HG03108 (cell line): ENCODE data around the gene IGFBP5.

Source experiments
- ATAC-seq: cut with Tn5 transposase; IDR thresholded peaks from one replicate; pipeline ENCODE4 v1.9.1; 2021; ENCODE audit warnings: moderate library complexity; ENCODE audit not compliant: unreplicated experiment

IGFBP5 gene

DNA sequence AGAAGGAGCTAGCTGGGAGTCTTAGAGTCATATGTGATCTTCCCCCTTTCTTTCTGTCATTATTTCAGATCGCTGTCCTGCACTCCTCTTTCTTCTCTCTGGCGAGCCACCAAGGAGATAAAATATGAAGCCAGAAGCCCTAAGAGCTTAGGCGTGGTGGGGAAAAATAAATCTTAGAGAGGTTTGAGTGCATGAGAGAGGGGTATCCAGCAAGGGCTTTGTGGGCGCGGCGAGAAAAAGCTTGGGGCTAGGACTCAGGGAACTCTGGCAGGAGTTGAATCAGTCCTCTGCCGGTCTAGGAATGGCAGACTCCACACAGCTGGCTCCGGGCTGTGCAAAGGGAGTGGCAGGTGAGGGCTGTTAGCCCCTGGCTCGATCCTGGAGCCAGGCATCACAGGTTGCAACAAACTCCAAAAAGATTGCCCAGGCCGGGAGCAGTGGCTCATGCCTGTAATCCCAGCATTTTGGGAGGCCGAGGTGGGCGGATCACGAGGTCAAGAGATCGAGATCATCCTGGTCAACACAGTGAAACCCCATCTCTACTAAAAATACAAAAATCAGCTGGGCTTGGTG, 20.1 kb upstream of the IGFBP5 start:
- no peak for ATAC-seq

DNA sequence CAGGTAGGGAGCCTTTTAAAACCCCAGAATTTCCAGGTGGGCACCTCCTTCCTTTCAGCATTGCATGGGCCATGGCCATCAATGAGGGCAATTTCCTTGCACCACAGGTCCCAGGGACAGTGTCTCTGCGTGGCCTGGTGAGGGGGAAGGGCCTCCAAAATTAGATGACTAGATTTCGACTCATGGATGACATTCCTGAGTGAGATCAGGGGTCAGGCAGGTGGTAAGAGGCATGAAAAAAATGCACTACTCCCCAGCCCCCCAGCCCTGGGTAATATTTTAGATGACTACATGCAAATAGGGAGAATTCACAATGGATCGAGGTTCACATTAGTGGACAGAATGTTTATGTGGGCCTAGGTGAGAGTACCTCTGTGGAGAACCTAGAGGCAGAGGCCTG, 19.0 kb upstream of the IGFBP5 start:
- ATAC-seq: no peak

DNA sequence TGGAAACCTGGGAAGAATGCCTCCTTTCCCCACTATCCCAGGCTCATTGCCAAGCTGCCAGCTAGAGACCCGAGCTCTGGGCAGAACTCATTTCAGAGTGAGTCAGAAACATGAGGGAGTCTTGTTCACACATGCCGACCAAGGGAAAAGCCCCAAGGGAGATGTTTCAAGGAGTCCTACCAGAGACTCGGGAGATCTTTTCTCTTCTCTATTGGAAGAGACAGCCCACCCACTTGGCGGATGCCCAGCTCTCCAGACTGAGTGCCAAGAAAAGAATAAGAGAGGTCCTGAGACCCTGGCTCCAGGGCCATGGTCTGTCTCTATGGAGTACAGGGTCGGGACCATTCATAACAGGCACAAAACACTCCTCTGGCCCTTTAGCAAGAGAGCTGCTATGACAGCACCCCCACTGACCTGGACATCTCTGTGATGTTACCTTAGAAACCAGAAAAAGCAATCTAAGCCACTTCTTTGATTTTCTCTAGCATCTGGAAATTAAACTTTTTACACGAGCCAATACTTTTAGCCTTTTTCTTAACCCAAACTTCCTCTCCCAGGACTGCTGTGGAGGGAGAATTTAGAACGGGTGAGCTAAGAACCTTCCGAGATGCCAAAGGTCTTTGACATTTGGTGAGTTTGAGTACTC, 18.5 kb upstream of the IGFBP5 start:
- no peak for ATAC-seq

DNA sequence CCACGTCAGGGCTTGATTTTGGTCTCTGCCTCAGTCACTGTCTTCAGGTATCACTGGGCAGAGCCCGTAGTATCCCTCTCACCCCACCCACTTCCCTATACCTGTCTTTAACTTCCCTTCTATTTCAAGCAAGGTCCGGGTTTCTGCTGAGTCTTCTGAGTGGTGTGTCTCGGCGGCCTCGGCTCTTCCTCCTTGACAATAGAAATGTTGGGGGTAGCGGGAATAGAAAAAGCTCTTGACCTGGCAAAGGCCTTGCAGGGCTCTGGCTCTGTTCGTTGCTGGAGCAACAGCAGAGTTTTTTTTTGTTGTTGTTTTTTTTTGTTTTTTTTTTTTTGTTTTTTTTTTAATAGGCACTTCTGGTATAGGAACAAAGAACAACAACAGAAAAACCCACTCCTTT, 16.0 kb upstream of the IGFBP5 start:
- no peak for ATAC-seq

DNA sequence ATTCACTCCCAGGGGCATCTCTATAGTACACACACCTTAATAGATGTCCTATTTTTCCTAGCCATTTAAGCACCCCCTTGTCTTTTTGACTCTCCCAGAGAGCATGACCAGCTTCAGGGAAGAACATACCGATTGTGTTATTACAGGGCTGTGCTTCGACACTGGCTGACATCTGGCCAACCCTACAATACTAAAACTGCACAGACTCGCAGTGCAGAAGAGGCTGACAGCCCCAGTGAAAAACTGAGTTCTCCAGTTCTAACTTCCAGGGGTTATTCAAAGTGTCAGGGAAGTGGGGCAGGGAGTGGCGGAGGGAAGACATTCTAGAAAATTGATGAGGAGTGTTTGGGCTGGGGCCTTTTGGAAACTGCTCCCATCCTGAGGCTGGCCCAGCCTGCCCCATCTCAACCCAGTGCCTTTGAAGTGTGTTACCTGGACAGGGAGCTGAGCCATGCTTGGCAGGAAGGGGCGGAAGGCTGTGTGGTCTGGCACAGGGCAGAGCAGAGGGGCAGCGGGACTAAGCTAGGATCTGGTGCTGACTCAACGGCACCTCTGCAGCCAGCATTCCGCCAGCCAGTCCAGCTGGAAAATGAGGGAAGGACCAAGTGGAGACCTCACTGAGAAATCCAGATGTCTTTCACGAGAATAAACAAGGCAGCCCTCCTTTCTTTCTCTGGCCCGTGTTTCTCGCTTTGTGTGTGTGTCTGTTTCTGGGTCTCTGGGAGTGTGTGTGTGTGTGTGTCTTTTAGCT, 15.4 kb upstream of the IGFBP5 start:
- no peak for ATAC-seq

DNA sequence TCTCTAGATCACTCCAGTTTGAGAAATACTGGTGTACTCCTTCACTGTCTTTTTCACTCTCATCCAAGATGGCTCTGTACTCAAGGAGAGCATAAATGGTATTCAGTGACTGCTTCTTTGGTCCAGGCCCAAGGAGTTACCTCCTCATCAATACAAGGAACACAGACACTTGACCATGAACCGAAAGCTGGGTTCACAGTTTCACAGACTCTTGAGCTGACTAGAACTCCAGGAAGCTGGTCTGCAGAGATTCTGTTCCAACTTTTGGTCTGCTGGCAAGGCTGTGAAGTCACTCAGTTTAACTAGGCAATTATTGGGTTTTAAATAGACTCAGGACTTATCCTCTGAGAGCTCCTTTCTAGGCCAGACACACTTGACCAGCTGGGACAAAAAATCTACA, 7.4 kb upstream of the IGFBP5 start:
- no peak for ATAC-seq

DNA sequence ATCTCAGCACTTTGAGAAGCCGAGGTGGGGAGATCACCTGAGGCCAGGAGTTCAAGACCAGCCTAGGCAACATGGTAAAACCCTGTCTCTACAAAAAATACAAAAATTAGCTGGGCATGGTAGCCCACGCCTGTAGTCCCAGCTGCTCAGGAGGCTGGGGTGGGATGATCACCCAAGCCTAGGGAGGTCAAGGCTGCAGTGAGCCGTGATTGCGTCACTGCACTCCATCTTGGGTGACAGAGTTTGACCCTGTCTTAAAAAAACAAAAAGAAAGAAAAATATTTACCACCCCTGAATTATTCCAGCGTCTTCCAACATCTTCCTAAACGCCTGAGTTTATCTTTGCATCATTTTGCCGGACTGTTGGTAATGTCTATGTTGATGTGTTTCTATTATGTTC, 6.2 kb upstream of the IGFBP5 start:
- ATAC-seq: no peak

DNA sequence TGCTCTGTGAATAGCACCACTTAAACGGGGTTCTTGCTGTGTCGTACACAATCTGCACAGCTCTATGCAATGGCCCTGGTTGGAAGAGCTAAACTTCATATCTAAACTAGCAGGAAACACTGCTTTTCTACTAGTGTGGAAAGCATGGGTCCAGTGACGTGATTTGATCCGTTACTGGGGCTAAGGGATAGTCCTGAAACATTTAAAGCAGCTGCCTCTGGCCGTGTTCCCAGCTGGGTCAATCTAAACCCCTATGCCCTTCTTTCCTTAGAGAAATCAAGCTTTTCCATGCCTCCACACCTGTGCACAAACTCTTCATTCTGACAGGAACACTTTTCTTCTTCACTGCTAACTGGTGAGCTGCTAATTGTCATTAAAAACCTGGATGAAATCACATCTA, 5.4 kb upstream of the IGFBP5 start:
- no peak for ATAC-seq

DNA sequence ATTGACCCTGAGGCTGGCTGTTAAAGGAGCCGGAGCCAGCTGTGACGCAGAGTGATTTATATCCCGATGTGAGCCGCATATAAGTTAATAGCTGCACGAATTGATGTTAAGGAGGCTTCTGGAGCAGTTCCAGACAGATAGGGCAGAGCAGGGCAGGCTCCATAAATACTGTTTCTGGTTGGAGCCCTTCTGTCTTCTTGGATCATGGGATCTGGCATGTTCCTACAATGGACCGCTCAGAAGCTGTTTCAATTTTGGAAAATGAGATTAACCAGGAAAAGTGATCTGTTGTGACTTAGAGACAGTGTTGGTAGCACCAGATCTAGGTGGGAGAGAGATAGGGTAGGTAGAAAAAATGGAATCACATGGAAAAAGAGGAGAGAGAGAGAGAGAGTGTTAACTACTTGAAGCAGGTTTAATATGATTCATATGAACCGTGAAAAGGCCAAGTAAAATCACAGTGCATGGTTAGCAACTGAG, 4.8 kb upstream of the IGFBP5 start:
- no peak for ATAC-seq

DNA sequence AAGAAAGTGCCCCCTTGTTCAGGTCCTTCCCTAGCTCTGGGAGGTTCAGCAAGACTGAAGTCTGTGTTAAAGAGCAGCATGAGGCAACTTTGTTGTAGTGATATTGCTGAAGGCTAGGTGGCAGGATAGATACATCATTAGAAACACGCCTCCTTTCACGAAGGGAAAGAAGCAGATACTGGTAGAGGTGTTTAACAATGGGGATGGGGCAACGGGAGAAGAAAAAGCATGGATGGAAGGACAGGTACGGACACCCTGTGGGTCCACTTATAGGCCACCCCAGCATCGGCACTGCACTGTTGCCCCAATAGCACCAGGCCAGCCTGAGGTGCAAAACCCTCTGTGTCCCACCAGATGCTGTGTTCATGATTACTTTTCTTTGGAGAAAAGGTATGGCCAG, 3.5 kb upstream of the IGFBP5 start:
- no peak for ATAC-seq

DNA sequence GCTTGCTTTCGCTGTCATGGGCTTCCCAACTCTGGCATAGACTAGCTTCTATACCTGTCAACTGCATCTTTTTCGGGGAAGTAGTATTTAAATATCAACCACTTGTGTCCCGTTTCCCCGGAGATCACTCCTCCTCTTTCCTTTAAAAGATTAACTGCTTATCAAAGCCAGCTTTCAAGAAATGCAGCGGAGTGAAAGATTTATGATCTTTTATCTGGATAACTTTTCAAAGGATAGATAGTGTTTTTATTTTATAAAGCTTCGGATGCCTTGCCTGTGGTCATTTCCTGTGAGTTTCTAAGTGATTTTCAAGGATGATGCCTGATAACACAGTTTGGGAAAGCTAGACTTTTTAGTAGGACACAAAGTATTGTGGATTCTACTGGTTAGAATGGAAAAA, 2.9 kb upstream of the IGFBP5 start:
- ATAC-seq: no peak

DNA sequence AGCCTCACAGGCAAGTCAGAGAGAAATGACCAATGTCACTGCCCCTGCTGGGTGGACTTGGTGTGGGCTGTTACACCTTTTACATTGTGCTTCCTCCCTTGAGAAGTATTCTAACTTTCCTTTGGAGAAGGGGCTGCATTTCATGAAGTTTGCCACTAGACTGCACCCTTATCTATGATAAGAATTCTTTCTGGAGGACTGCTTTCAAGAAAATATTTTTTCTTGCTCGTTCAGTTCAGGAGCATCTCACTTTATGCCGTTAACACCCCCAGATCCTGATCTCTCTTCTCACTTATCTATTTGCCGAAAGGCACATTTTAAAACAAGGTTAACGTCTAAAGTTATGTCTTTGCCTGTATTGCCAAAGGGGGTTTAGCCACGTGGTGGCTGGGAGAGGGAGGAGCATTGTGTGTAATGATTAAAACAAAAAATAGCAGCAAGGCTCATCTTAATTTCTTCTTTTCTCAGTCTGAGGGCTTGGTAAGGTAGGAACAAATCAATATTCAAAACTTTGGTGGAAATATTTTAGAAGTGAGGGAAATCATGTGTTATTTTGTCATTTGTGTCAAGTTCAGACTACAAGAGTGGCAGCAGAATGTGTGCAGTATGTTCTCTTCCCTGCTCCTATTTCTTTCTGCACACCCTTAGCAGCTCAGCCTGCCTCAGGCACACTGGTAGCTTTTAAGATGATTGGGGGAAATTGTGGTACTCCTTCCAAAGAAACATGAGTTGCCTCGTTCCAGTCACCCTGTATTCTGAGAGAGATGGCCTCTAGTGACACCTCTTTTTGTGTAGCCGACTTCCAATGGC, 1.6 kb upstream of the IGFBP5 start:
- ATAC-seq: no peak

DNA sequence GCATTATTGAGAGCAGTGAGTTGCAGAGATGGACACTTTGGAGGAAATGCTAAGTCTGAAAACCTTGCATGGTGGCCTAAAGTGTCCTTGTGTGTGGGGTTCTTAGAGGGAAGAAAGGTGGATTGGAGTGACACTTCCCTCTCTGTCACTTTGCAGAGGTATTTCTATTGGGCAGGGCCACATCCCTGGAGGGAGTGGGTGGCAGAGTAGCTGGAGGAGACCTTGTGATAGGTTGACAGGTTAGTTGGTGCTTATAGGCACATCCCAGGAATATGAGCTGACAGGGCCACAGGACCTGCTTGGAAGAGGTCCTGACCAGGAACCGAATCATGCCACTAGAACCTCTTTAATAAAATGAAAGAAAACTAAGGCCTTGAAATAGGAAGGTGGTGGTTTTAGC, 972 bp upstream of the IGFBP5 start:
- no peak for ATAC-seq

DNA sequence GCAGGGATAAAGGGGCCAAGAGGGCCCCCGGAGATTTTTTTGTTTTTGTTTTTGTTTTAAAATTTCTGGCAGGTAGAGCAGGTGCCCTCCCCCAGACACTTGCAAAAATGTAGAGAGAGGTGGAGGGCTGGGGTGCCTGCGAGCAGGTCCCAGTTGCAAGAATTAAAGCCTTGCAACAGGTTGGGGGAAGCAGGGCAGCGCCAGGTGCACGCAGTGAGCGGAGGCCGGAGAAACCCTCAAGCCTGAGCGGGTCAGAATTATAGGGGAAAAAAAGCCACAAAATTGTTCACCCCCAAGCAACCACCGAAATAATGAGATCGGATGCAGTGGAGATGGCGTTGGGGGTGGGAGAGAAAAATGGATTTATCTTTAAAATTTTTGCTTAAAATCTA, 527 bp downstream of the IGFBP5 start:
- ATAC-seq: no peak

DNA sequence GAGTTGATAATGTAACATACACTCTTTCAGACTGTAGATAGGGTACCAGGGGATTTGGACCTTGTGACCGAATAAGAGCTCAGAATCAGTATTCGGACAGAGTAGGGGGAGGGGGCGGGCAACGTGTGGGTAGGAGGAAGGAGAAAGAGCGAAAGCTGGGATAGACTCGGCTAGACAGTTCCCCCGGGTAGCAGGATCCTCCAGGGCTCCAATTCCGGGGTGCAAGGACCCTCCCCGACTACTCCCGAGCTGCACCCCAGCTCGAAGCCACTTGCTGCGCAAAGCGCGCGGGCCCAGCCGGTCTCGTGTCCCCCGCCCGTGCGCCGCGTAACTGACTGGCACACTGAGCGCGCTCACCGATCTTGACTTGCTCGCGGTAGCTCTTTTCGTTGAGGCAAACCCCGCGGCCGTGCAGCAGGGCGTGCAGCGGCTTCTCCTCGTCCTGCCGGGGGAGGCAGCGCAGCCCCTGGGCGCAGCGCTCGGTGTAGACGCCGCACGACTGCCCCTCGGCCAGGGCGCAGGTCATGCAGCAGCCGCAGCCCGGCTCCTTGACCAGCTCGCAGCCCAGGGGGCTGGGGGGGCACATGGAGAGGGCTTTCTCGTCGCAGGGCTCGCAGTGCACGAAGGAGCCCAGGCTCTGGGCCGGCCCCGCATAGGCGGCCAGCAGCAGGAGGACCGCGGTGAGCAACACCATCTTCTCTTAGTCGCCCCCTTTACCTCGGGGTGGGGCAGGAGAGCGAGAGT, 1.1 kb downstream of the IGFBP5 start:
- ATAC-seq: no peak

DNA sequence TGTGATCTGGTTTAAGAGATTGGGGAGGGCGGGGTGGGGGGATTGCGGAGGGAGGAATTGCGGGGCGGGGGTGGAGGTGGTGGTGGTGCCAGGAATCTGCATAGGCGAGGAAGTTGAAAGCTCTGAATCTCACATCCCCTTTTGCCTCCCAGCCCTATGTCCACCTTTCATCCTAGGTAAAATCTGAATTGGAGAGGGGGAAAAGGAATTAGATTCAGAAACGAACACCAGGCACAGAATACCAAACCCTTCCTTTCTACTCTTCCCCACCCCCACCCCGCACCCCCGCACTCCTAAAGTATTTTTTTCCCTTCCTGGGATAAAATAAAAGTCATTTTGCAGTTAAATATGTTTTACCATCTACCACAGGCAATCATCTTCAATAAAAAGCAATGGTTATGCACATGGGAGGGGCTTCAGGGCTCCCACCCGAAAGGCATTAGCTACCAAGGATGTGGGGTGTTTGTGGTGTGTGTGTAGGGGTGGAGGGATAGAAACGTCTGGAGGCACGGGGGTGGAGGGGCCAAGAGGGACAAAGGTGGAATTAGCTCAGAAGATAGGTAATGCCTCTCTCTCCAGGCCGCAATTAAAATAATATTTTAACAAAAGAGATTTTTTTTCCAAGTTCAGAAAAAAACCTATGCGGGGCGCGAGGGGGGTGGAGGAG, 1.8 kb downstream of the IGFBP5 start:
- no peak for ATAC-seq

DNA sequence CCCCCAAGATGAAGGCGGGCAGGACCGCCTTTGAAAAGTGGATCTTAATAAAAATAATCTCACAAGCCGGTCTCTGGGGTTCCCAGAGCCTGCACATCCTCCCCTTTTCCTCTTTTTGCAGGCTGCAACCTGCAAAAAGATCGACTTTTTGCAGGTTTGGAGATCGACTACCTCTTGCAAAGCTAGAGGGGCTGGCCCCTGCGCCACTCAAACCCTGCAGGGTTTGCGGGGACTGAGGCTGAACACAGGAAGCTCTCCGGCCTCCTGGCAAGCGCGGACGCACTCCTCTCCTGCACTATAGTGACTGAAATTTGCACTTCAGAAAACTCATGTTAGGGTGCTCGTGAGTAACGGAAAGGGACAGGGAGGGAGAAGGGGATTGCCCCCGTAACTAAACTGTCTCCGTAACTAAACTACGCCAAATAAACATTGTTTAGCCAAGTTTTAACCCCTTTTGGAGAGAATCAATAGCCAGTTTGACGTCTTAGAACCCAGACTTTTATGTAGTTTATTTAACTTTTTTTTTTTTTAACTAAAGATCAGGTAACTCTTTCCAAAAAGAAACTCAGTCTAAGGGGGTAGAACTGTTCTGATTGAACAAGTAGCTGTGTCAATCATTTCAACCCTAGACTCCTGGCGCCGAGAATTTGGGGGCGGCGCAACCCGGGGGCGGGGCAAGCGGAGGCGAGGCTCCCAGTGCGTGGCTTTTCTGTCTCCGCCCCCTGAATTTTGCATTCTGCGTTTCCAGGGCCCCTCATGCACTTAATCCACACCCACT, 2.5 kb downstream of the IGFBP5 start:
- no peak for ATAC-seq

DNA sequence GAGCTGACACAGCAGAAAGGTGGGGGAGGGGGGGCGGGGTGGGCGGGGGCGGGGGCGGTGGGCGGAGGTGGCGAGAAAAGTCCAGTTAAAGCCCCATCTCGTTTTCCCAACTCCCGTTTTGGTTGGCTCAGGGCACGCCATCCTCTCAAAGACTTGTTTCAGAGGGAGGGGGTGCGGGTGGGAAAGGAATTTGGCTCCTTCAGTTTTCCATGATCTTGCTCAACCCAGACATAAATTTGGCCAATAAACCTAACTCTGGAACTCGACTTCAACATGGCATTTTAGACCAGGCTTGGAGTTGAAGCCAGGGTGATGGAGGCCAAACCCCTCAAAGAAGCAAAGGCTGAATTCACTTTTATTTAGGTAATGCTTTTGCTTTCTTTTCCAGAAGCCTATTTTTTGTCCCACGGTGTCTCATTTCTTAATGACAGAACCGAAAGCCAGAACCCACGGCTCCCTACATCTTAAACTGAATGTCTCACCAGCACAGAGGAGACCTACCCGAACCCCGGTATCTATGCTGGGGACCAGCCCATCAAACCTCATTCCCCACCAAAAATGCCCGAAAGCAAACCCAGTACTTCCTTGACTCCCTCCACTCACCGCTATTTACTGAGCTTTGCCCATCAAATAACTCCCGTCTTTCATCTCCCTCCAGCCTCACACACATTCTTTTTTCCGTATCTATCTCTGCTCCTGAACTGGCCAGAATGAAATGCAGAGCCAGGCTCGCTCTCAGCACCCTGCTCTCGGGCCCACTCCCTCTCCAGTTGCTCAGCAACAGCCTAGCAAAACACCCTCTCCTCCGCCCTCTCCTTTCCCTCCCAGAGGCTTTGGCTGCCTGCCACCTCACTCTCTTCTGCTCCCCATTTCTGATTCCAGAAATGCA, 4.3 kb downstream of the IGFBP5 start:
- no peak for ATAC-seq

DNA sequence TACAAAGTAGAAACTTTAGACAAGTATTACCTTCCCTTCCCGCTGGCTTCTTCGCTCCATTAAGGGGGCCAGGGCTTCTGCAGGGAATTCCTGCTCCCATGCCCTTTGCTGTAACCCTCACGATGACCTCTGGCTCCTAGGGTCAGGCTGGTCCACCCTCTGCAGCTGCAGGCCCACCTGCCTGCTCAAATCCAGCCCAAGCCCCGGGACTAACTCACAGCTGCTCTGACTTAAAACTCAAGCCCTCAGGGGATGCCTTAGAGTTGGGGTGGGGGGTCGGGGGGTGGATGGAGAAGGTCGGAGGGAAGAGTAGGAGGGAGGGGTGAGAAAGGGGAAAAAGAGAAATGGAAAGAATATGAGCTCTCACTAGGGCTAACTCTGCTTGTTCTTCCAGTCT, 4.9 kb downstream of the IGFBP5 start:
- no peak for ATAC-seq
